NT2/D1 (cell line): Measurements from ENCODE around the gene IGHMBP2.

Source experiments
- SUZ12 ChIP-seq: IDR thresholded peaks from 2 replicates; pipeline ENCODE4 v1.6.1; 2011; ENCODE audit not compliant: insufficient read length, insufficient read depth; ENCODE audit errors: extremely low read depth
- YY1 ChIP-seq: IDR thresholded peaks from 2 replicates; pipeline ENCODE4 v1.6.1; 2011; ENCODE audit not compliant: insufficient read length, insufficient read depth
- ZNF274 ChIP-seq: IDR thresholded peaks from 2 replicates; pipeline ENCODE4 v1.6.1; 2011; ENCODE audit warnings: mild to moderate bottlenecking, low read depth, low read length

DNA sequence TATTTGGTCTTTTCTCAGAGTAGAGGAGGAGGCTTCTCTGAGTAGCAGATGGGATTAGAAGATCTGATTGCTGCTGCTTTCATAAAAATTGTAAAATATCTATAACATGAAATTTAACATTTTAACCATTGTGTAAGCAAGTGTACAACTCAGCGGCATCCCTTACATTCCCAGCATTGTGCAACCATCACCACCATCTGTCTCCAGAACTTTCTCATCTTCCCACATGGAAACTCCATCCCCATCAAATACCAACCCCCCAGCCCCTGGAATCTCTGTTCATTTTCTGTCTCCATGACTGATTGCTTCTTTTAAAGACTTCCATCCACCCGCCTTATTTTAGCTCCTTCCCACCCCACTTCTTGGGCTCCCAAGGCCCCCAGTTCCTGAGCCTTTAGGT lies 44.8 kb downstream of the IGHMBP2 start:
- TF ChIP-seq ZNF274 (no peak), YY1 (no peak), SUZ12 (no peak)
